GM23338 (cell line): ENCODE measurements around the gene ESR2. TPM values are rescaled to one million over a fixed set of nuclear protein-coding genes. Genes with fewer than 3 reads are reported as not detected.

ENCODE experiments used
- ATAC-seq: fragments of 200-7000 bp; cut with Tn5 transposase; 3 replicates; pipeline ENCODE4 v1.9.1; 2020
- DNase-seq: peaks from one replicate; pipeline ENCODE4 v3.0.0-alpha.2; 2015; ENCODE audit warnings: low spot score
- H2AFZ ChIP-seq: fragments of 200-600 bp; sonication (generic); 2 replicates; pipeline ENCODE4 v1.8.0; 2016; ENCODE audit warnings: antibody characterized with exemption, mild to moderate bottlenecking, moderate library complexity
- H3F3A ChIP-seq: fragments of 200-600 bp; sonication (generic); replicated peaks from 2 replicates; pipeline ENCODE4 v1.8.0; 2017; ENCODE audit warnings: antibody characterized with exemption, mixed run types, low read depth
- H3K27ac ChIP-seq: fragments of 200-600 bp; sonication (generic); 2 replicates; pipeline ENCODE4 v1.6.1; 2016; ENCODE audit warnings: low read depth
- H3K27me3 ChIP-seq: fragments of 200-600 bp; sonication (generic); 2 replicates; pipeline ENCODE4 v1.8.0; 2016; ENCODE audit warnings: mild to moderate bottlenecking, mixed run types, moderate library complexity; ENCODE audit not compliant: insufficient read depth
- H3K36me3 ChIP-seq: fragments of 200-600 bp; sonication (generic); 2 replicates; pipeline ENCODE4 v1.8.0; 2016; ENCODE audit warnings: mild to moderate bottlenecking; ENCODE audit not compliant: insufficient read depth
- H3K4me1 ChIP-seq: fragments of 200-600 bp; sonication (generic); 2 replicates; pipeline ENCODE4 v1.8.0; 2016; ENCODE audit warnings: mild to moderate bottlenecking, moderate library complexity; ENCODE audit not compliant: insufficient read depth
- H3K4me2 ChIP-seq: fragments of 200-600 bp; sonication (generic); 2 replicates; pipeline ENCODE4 v1.7.1; 2017; ENCODE audit warnings: mixed run types
- H3K4me3 ChIP-seq: fragments of 200-600 bp; sonication (generic); 2 replicates; pipeline ENCODE4 v1.6.1; 2016; ENCODE audit warnings: mixed run types
- H3K79me2 ChIP-seq: fragments of 200-600 bp; sonication (generic); replicated peaks from 2 replicates; pipeline ENCODE4 v1.8.0; 2017; ENCODE audit warnings: mild to moderate bottlenecking; ENCODE audit not compliant: insufficient read depth
- H3K9me2 ChIP-seq: fragments of 200-600 bp; sonication (generic); 2 replicates; pipeline ENCODE4 v1.8.0; 2017; ENCODE audit not compliant: insufficient read depth
- H4K20me1 ChIP-seq: fragments of 200-600 bp; sonication (generic); replicated peaks from 2 replicates; pipeline ENCODE4 v1.8.0; 2017; ENCODE audit warnings: mild to moderate bottlenecking; ENCODE audit not compliant: insufficient read depth
- H3K27ac Mint-ChIP-seq: 2 replicates; pipeline ENCODE4 v1.8.0; 2020; ENCODE audit warnings: inconsistent platforms, mild to moderate bottlenecking, moderate library complexity, mixed read lengths
- H3K27me3 Mint-ChIP-seq: 3 replicates; pipeline ENCODE4 v1.8.0; 2022; ENCODE audit warnings: low read depth, mild to moderate bottlenecking, moderate library complexity, mixed read lengths, inconsistent platforms; ENCODE audit not compliant: insufficient read depth, poor library complexity
- H3K36me3 Mint-ChIP-seq: 3 replicates; pipeline ENCODE4 v1.8.0; 2021; ENCODE audit warnings: low read depth, mild to moderate bottlenecking, inconsistent platforms, moderate library complexity, mixed read lengths
- H3K4me1 Mint-ChIP-seq: 3 replicates; pipeline ENCODE4 v1.8.0; 2020; ENCODE audit warnings: mild to moderate bottlenecking, inconsistent platforms, mixed read lengths
- H3K4me3 Mint-ChIP-seq: 3 replicates; pipeline ENCODE4 v1.8.0; 2021; ENCODE audit warnings: moderate library complexity, mild to moderate bottlenecking, inconsistent platforms, mixed read lengths
- H3K9me3 Mint-ChIP-seq: 3 replicates; pipeline ENCODE4 v1.8.0; 2020; ENCODE audit warnings: moderate library complexity, mild to moderate bottlenecking, inconsistent platforms, mixed read lengths
- NANOG ChIP-seq: IDR thresholded peaks from 2 replicates; pipeline ENCODE4 v1.6.1; 2016; ENCODE audit warnings: antibody characterized with exemption, borderline replicate concordance
- POLR2AphosphoS5 ChIP-seq: IDR thresholded peaks from 2 replicates; pipeline ENCODE4 v1.6.1; 2016; ENCODE audit warnings: antibody characterized with exemption, low read depth
- REST ChIP-seq: IDR thresholded peaks from one replicate; pipeline ENCODE4 v1.6.1; 2018; ENCODE audit warnings: antibody characterized with exemption; ENCODE audit not compliant: unreplicated experiment
- STAT1 ChIP-seq: IDR thresholded peaks from one replicate; pipeline ENCODE4 v1.6.1; 2016; ENCODE audit warnings: antibody characterized with exemption; ENCODE audit not compliant: unreplicated experiment
- ZNF114 ChIP-seq: fragments of 250-450 bp; sonication (Bioruptor Pico); IDR thresholded peaks from 2 replicates; pipeline ENCODE4 v1.5.0; 2020; ENCODE audit warnings: mild to moderate bottlenecking, moderate library complexity
- ZNF331 ChIP-seq: fragments of 250-450 bp; sonication (Bioruptor Pico); IDR thresholded peaks from 2 replicates; pipeline ENCODE4 v1.5.0; 2020; ENCODE audit warnings: low read depth, mild to moderate bottlenecking, moderate library complexity
- polyA plus RNA-seq: library from polyadenylated mRNA; unstranded; fragments of >200 nt; fragmentation: Nextera tagmentation; extraction: Ambion mirVana; gene quantifications from 2 replicates; pipeline ENCODE4 v1.2.1, GENCODE V29; 2016
- total RNA-seq: library from RNA; depleted of rRNA; stranded (reverse); fragments of >200 nt; shearing (Covaris generic); gene quantifications from 2 replicates; pipeline ENCODE4 v1.2.3, GENCODE V29; 2014
- TF ChIP-seq, protein P1 (sequence below), 2 experiments: fragments of 200-600 bp in 1 of 2; sonication (generic) in 1 of 2; conservative IDR thresholded peaks; 2 replicates each; pipeline versions ENCODE4 v1.5.1 to v1.6.1; 2016 to 2017; ENCODE audit warnings: antibody characterized with exemption in 2 of 2, low read depth in 2 of 2, mild to moderate bottlenecking in 2 of 2, moderate library complexity in 1 of 2
- TF ChIP-seq, protein P2 (sequence below): IDR thresholded peaks from 2 replicates; pipeline ENCODE4 v1.6.1; 2016; ENCODE audit warnings: antibody characterized with exemption

ESR2 gene
- total and polyA plus RNA-seq, 2 experiments from 2014 or later: 0.58 to 0.59 TPM

GRCh38 chr14:64215978-64216377 is 78.2 kb downstream of the ESR2 start (continued):
- TF ChIP-seq REST (no peak), POLR2AphosphoS5 (no peak), NANOG (no peak), ZNF114 (no peak), STAT1 (no peak), ZNF331 (CRISPR knock-in tag) (no peak)
- TF ChIP-seq, protein P1, sequence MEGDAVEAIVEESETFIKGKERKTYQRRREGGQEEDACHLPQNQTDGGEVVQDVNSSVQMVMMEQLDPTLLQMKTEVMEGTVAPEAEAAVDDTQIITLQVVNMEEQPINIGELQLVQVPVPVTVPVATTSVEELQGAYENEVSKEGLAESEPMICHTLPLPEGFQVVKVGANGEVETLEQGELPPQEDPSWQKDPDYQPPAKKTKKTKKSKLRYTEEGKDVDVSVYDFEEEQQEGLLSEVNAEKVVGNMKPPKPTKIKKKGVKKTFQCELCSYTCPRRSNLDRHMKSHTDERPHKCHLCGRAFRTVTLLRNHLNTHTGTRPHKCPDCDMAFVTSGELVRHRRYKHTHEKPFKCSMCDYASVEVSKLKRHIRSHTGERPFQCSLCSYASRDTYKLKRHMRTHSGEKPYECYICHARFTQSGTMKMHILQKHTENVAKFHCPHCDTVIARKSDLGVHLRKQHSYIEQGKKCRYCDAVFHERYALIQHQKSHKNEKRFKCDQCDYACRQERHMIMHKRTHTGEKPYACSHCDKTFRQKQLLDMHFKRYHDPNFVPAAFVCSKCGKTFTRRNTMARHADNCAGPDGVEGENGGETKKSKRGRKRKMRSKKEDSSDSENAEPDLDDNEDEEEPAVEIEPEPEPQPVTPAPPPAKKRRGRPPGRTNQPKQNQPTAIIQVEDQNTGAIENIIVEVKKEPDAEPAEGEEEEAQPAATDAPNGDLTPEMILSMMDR (conservative IDR thresholded peaks at IDR 0.05; ENCODE audit: low read depth in 2 of 2): no peak

DNA sequence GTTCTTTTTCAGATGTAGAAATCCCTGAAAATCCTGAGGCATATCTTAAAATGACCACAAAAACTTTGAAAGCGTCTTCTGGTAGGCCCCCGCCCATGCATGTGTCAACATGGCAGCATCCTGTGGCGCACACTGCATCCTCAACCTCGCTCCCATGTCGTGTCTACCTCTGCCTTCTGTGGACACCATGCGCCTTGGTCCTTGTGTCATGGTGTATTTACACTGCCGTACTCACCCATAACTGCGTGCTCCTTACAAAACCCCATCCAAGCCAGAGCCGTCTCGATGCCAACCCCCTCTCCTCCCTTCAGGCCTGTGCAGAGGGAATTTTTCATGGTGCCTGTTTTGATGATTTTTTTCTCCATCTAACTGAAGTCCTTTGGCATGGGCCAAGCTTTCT is 78.9 kb downstream of the ESR2 start:
- H3K27me3 ChIP-seq: no peaks in the 10 kb centered on the region
- H3K9me2 ChIP-seq: no peaks in the 10 kb centered on the region
- H3K9me3 Mint-ChIP-seq: no peaks in the 10 kb centered on the region
- peaks cover 2% of the 10 kb centered on the region for H3K27me3 Mint-ChIP-seq
- H3K4me2 ChIP-seq: no peak overlapping the region
- no peak overlapping the region for H3K27ac Mint-ChIP-seq
- H2AFZ ChIP-seq: no peak overlapping the region
- H3K4me3 Mint-ChIP-seq: no peak overlapping the region
- no peaks in the 10 kb centered on the region for H3K4me1 ChIP-seq
- no peak for ATAC-seq
- no peaks in the 10 kb centered on the region for H3K79me2 ChIP-seq
- no peak overlapping the region for H3K27ac ChIP-seq
- no peak for TF ChIP-seq POLR2AphosphoS5
- TF ChIP-seq STAT1: no peak
- TF ChIP-seq, protein P2, sequence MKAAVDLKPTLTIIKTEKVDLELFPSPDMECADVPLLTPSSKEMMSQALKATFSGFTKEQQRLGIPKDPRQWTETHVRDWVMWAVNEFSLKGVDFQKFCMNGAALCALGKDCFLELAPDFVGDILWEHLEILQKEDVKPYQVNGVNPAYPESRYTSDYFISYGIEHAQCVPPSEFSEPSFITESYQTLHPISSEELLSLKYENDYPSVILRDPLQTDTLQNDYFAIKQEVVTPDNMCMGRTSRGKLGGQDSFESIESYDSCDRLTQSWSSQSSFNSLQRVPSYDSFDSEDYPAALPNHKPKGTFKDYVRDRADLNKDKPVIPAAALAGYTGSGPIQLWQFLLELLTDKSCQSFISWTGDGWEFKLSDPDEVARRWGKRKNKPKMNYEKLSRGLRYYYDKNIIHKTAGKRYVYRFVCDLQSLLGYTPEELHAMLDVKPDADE: no peak
- no peaks in the 10 kb centered on the region; the same call in 1 of the 2 replicates for H4K20me1 ChIP-seq
- H3K4me1 Mint-ChIP-seq: no peaks in the 10 kb centered on the region
- H3K36me3 Mint-ChIP-seq: peaks cover 75% of the 10 kb centered on the region
- H3K4me3 ChIP-seq: no peak overlapping the region
- DNase-seq: no peak
- H3F3A ChIP-seq: 0 out of 2 replicates have a peak, but pooled peaks cover 2% of the 10 kb centered on the region
- H3K36me3 ChIP-seq: peaks cover 30% of the 10 kb centered on the region
